ENCODE data around the gene PAX7.

Gene PAX7

DNA sequence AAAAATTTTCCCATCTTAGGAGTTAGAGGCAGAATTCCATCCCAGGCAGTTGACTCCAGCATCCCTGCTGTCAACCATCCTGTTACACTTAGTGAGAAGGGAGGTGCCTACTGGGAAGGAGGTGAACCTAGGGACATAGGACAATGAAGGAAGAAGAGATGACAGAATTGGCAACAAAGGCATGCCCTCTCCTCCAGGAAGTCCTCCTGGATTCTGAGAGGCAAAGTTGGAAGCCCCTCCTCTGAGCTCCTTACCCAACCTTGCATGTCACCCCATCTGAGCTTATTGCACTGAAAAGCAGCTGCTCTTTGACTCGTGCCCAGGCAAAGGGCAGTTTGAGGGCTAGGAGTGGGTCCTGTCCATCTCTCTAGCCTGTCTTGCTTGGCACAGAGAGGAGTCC lies 66.9 kb downstream of the PAX7 start:
- TF ChIP-seq ZFX (IDR thresholded peaks at IDR 0.05; ENCODE audit: borderline replicate concordance), result no peak
- TF ChIP-seq, protein P1, sequence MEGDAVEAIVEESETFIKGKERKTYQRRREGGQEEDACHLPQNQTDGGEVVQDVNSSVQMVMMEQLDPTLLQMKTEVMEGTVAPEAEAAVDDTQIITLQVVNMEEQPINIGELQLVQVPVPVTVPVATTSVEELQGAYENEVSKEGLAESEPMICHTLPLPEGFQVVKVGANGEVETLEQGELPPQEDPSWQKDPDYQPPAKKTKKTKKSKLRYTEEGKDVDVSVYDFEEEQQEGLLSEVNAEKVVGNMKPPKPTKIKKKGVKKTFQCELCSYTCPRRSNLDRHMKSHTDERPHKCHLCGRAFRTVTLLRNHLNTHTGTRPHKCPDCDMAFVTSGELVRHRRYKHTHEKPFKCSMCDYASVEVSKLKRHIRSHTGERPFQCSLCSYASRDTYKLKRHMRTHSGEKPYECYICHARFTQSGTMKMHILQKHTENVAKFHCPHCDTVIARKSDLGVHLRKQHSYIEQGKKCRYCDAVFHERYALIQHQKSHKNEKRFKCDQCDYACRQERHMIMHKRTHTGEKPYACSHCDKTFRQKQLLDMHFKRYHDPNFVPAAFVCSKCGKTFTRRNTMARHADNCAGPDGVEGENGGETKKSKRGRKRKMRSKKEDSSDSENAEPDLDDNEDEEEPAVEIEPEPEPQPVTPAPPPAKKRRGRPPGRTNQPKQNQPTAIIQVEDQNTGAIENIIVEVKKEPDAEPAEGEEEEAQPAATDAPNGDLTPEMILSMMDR (IDR thresholded peaks at IDR 0.05), result no peak

DNA sequence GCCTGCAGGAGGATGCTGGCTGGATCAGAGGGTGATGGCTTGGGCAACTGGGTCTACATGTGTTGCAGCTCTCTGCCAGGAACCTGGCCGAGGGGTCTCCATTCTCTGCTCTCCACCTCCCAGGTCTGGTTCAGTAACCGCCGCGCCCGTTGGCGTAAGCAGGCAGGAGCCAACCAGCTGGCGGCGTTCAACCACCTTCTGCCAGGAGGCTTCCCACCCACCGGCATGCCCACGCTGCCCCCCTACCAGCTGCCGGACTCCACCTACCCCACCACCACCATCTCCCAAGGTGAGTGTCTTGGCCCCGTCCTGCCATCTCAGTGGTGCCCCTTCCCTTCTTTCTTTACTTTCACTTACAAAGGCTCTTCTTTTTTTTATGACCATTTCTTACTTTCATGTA lies 69.9 kb downstream of the PAX7 start:
- H3K27ac ChIP-seq, result no peak overlapping the region
- no peak for TF ChIP-seq ZFX (IDR thresholded peaks at IDR 0.05; ENCODE audit: borderline replicate concordance)
- TF ChIP-seq, protein P1 (IDR thresholded peaks at IDR 0.05), result no peak

More for the DNA sequence above, 66.9 kb downstream of the PAX7 start:
- H3K27ac ChIP-seq, result no peak overlapping the region

DNA sequence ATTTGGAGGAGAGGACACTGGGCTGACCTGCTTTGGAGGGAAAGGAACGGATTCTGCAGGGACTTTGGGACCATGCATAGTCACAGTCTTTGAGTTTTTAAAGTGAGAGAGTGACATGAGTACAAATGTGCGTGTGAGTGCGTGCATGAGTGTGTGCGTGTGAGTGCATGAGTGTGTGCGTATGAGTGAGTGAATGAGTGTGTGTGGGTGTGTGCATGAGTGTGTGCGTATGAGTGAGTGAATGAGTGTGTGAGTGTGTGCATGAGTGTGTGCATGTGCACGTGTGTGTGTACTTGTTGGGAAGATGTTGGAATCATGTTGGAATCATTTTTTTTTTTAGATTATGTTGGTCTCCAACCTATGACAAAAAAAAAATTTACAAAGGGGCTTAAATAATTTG lies 70.5 kb downstream of the PAX7 start:
- H3K27ac ChIP-seq, result no peak overlapping the region
- TF ChIP-seq ZFX (IDR thresholded peaks at IDR 0.05; ENCODE audit: borderline replicate concordance), result no peak
- TF ChIP-seq, protein P1 (IDR thresholded peaks at IDR 0.05), result no peak

DNA sequence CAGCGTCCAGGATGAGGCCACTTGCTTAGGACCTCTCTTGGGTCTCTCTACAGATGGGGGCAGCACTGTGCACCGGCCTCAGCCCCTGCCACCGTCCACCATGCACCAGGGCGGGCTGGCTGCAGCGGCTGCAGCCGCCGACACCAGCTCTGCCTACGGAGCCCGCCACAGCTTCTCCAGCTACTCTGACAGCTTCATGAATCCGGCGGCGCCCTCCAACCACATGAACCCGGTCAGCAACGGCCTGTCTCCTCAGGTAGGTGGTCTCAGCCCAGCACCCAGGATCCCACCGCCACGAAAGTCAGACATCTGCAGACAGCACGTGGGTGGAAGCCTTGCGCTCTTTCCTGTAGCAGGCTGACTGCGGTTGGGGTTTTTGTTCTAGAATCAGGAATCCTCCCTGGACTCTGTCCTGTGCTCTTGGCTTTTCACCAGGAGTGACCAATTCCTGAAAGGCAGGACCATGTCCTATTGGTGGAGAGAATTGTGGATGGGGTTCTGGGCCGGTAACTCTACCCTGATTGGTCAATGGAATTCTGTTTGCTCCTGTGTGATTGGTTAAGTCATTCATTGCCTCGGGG lies 72.5 kb downstream of the PAX7 start:
- TF ChIP-seq, protein P1 (IDR thresholded peaks at IDR 0.05), result 0 out of 2 replicates have a peak, but pooled peaks have one; percentile 4
- no peak for TF ChIP-seq ZFX (IDR thresholded peaks at IDR 0.05; ENCODE audit: borderline replicate concordance)
- H3K27ac ChIP-seq, result no peak overlapping the region

DNA sequence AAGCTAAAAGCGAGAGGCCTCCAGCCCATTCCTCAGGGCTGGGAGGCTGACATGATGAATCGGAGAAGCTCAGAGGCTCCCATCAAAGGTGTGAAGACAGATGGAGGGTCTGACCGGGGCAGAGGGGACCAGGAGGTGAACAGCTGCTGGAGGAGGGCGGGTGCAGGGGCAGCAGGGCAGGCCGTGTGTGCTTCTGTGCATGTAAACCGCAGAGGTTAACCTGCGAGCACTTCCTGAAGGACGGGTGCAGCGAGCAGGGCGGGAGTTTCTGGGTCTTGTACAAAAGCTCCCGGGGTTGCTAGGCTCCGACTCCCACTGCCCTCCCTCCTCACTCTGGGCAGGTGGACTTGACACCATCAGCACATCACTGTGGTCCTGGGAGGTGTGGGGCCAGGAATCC lies 75.2 kb downstream of the PAX7 start:
- TF ChIP-seq, protein P1 (IDR thresholded peaks at IDR 0.05), result no peak
- no peak for TF ChIP-seq ZFX (IDR thresholded peaks at IDR 0.05; ENCODE audit: borderline replicate concordance)
- H3K27ac ChIP-seq, result no peak overlapping the region

DNA sequence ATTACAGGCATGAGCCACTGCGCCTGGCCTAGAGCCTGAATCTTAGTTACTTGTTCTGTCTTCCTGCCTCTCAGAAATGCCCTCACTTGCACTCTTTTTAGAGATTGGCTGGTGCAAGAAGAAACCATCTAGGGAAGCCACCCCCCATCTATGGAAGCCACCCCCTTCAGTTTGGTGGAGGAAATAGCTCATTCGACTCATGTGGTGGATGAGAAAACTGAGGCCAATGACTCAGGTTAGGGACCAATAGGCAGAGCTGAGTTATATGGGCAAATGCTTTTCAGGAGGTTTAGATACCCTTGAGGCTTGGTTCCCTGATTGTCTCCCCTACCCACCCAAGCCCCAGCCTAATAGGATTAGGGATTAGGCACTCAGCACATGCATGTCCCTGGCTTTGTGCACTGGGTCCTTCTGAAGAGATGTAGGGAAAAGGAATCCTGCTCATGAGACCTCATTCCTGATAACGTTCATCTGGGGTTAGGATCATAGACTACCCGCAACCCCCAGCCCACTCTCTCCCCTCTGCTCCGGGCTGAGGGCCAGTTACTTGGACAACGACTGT lies 77.1 kb downstream of the PAX7 start:
- H3K27ac ChIP-seq, result no peak overlapping the region

DNA sequence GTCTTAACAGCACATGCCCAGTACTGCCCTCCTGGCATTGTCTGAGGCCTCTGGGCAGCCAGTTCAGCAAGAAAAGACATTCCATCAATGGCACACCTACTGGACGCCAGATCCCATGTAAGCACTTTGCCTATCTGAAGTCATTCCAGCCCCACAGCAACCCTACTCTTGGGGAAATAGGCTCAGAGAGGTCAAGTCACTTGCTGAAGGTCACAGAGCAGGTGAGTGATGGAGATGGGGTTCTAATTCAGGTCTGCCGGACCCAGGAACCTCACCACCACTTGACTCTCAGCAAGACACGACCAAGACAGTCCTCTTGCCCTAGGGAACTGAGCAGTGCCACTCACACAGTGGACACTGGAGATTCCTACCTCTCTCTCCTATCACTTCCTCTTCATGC lies 79.4 kb downstream of the PAX7 start:
- no peak overlapping the region for H3K27ac ChIP-seq
- TF ChIP-seq, protein P1 (IDR thresholded peaks at IDR 0.05), result no peak
- TF ChIP-seq ZFX (IDR thresholded peaks at IDR 0.05; ENCODE audit: borderline replicate concordance), result no peak

More for the DNA sequence above, 77.1 kb downstream of the PAX7 start:
- TF ChIP-seq ZFX (IDR thresholded peaks at IDR 0.05; ENCODE audit: borderline replicate concordance), result no peak
- TF ChIP-seq, protein P1 (IDR thresholded peaks at IDR 0.05), result no peak
